Liver (tissue), 3 donors: ENCODE measurements around the gene KRTAP5-6.
"Not testable (repeated sequence)": the region's sequence is repeated elsewhere in the genome, so short reads cannot be mapped to it uniquely, and the experiment has no call there.

Experiments used
- EGR1 ChIP-seq, 2 donors: IDR thresholded peaks; 2 replicates each; pipeline ENCODE4 v1.6.1; 2016 to 2018; ENCODE audit warnings: antibody characterized with exemption in 2 of 2, low read depth in 2 of 2
- FOXA1 ChIP-seq: IDR thresholded peaks from 2 replicates; pipeline ENCODE4 v1.6.1; 2016; ENCODE audit warnings: antibody characterized with exemption
- GABPA ChIP-seq, 2 donors: IDR thresholded peaks in 1 of 2; conservative IDR thresholded peaks in 1 of 2; 2 replicates each; pipeline ENCODE4 v1.6.1; 2016; ENCODE audit warnings: antibody characterized with exemption in 2 of 2, mild to moderate bottlenecking in 1 of 2, moderate library complexity in 1 of 2
- HNF4G ChIP-seq: IDR thresholded peaks from 2 replicates; pipeline ENCODE4 v1.6.1; 2016; ENCODE audit warnings: antibody characterized with exemption
- JUND ChIP-seq, 2 donors: IDR thresholded peaks; 2 replicates each; pipeline ENCODE4 v1.6.1; 2016; ENCODE audit warnings: antibody characterized with exemption in 2 of 2
- RAD21 ChIP-seq, 2 donors: IDR thresholded peaks; 2 replicates each; pipeline ENCODE4 v1.6.1; 2016; ENCODE audit warnings: antibody characterized with exemption in 2 of 2, mild to moderate bottlenecking in 2 of 2
- TAF1 ChIP-seq: conservative IDR thresholded peaks from 2 replicates; pipeline ENCODE4 v1.6.1; 2016; ENCODE audit warnings: antibody characterized with exemption, mild to moderate bottlenecking
- YY1 ChIP-seq: IDR thresholded peaks from 2 replicates; pipeline ENCODE4 v1.6.1; 2016; ENCODE audit warnings: antibody characterized with exemption, mild to moderate bottlenecking
- TF ChIP-seq, protein P1 (sequence below): fragments of 150-350 bp; IDR thresholded peaks from 2 replicates; pipeline ENCODE4 v1.5.1; 2017; ENCODE audit warnings: improper control_type of control experiment, low read depth, low read length; ENCODE audit not compliant: missing input control
- TF ChIP-seq, protein P2 (sequence below): IDR thresholded peaks from 2 replicates; pipeline ENCODE4 v1.6.1; 2016; ENCODE audit warnings: antibody characterized with exemption, mild to moderate bottlenecking
- TF ChIP-seq, protein P3 (sequence below): IDR thresholded peaks from 2 replicates; pipeline ENCODE4 v1.6.1; 2016; ENCODE audit warnings: antibody characterized with exemption
- TF ChIP-seq, protein P4 (sequence below): IDR thresholded peaks from 2 replicates; pipeline ENCODE4 v1.6.1; 2016; ENCODE audit warnings: antibody characterized with exemption
- TF ChIP-seq, protein P5 (sequence below): IDR thresholded peaks from 2 replicates; pipeline ENCODE4 v1.6.1; 2016; ENCODE audit warnings: antibody characterized with exemption
- donor health status: healthy.
- donor health status: healthy.

DNA sequence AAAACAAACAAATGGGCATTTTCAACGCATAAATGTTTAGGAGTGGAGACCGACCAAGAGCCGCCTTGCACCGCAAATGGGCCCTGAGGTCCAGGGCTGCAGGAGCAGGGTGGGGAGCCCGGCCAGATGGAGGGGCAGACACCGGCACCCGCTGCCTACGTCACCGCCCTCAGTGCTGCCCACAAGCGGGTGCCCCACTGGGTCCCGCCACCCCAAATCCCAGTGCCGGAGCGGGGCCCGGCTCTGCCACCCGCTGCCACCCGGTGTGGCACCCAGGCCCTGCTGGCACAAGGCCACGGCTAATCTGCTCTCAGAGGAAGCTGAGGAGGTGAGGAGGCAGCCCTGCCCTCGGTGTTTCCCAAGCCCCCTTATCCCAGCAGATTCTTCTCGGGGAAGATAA lies 13.8 kb upstream of the KRTAP5-6 start:
- TF ChIP-seq, protein P1, sequence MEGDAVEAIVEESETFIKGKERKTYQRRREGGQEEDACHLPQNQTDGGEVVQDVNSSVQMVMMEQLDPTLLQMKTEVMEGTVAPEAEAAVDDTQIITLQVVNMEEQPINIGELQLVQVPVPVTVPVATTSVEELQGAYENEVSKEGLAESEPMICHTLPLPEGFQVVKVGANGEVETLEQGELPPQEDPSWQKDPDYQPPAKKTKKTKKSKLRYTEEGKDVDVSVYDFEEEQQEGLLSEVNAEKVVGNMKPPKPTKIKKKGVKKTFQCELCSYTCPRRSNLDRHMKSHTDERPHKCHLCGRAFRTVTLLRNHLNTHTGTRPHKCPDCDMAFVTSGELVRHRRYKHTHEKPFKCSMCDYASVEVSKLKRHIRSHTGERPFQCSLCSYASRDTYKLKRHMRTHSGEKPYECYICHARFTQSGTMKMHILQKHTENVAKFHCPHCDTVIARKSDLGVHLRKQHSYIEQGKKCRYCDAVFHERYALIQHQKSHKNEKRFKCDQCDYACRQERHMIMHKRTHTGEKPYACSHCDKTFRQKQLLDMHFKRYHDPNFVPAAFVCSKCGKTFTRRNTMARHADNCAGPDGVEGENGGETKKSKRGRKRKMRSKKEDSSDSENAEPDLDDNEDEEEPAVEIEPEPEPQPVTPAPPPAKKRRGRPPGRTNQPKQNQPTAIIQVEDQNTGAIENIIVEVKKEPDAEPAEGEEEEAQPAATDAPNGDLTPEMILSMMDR = not testable (repeated sequence)
- TF ChIP-seq TAF1; YY1; RAD21 (IDR thresholded peaks at IDR 0.05); GABPA (IDR thresholded peaks at IDR 0.05 in 1 of 2, conservative IDR thresholded peaks at IDR 0.05 in 1 of 2); JUND (IDR thresholded peaks at IDR 0.05); EGR1 (IDR thresholded peaks at IDR 0.05; ENCODE audit: low read depth in 2 of 2); HNF4G; FOXA1: not testable (repeated sequence)
- TF ChIP-seq, protein P2, sequence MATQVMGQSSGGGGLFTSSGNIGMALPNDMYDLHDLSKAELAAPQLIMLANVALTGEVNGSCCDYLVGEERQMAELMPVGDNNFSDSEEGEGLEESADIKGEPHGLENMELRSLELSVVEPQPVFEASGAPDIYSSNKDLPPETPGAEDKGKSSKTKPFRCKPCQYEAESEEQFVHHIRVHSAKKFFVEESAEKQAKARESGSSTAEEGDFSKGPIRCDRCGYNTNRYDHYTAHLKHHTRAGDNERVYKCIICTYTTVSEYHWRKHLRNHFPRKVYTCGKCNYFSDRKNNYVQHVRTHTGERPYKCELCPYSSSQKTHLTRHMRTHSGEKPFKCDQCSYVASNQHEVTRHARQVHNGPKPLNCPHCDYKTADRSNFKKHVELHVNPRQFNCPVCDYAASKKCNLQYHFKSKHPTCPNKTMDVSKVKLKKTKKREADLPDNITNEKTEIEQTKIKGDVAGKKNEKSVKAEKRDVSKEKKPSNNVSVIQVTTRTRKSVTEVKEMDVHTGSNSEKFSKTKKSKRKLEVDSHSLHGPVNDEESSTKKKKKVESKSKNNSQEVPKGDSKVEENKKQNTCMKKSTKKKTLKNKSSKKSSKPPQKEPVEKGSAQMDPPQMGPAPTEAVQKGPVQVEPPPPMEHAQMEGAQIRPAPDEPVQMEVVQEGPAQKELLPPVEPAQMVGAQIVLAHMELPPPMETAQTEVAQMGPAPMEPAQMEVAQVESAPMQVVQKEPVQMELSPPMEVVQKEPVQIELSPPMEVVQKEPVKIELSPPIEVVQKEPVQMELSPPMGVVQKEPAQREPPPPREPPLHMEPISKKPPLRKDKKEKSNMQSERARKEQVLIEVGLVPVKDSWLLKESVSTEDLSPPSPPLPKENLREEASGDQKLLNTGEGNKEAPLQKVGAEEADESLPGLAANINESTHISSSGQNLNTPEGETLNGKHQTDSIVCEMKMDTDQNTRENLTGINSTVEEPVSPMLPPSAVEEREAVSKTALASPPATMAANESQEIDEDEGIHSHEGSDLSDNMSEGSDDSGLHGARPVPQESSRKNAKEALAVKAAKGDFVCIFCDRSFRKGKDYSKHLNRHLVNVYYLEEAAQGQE = not testable (repeated sequence)
- TF ChIP-seq, protein P3, sequence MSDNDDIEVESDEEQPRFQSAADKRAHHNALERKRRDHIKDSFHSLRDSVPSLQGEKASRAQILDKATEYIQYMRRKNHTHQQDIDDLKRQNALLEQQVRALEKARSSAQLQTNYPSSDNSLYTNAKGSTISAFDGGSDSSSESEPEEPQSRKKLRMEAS = not testable (repeated sequence)
- TF ChIP-seq, protein P4, sequence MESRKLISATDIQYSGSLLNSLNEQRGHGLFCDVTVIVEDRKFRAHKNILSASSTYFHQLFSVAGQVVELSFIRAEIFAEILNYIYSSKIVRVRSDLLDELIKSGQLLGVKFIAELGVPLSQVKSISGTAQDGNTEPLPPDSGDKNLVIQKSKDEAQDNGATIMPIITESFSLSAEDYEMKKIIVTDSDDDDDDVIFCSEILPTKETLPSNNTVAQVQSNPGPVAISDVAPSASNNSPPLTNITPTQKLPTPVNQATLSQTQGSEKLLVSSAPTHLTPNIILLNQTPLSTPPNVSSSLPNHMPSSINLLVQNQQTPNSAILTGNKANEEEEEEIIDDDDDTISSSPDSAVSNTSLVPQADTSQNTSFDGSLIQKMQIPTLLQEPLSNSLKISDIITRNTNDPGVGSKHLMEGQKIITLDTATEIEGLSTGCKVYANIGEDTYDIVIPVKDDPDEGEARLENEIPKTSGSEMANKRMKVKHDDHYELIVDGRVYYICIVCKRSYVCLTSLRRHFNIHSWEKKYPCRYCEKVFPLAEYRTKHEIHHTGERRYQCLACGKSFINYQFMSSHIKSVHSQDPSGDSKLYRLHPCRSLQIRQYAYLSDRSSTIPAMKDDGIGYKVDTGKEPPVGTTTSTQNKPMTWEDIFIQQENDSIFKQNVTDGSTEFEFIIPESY = not testable (repeated sequence)
- TF ChIP-seq, protein P5, sequence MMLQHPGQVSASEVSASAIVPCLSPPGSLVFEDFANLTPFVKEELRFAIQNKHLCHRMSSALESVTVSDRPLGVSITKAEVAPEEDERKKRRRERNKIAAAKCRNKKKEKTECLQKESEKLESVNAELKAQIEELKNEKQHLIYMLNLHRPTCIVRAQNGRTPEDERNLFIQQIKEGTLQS = not testable (repeated sequence)
